Vagina (tissue), 2 donors: Measurements from ENCODE around the gene NTM.

ENCODE experiments used
- POLR2AphosphoS5 ChIP-seq, 2 donors: sonication (generic); formaldehyde crosslinking; IDR thresholded peaks; one replicate each; pipeline ENCODE4 v1.9.0; 2017; ENCODE audit warnings: antibody characterized with exemption in 2 of 2, mild to moderate bottlenecking in 2 of 2, low read depth in 1 of 2; ENCODE audit not compliant: insufficient read depth in 1 of 2
- TF ChIP-seq, protein P1 (sequence below), 3 experiments: fragments of 450-650 bp in 2 of 3; fragments of 200-600 bp in 1 of 3; sonication (generic) in 1 of 3; IDR thresholded peaks; one replicate each; pipeline ENCODE4 v1.5.1; 2017 to 2019; ENCODE audit warnings: antibody characterized with exemption in 3 of 3, mild to moderate bottlenecking in 2 of 3, moderate library complexity in 2 of 3

DNA sequence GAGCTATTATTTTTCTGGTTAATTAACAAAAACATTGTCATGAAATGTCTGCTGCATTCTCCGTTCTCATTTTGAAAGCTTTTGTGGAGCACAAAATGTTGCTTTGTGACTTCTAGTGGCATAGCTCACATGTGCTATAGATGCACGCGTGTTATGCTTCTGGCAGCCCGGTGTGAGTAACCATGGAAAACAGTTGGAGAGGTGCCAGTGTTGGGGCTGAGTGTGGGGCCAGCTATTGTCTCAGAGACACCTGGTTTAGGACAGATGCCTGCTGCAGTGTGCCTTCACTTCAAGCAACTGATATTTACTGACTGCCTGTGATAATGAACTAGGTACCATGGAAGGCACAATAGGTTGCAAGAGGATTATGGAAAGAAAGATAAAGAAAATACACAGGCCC lies 760.6 kb downstream of the NTM start:
- TF ChIP-seq, protein P1, sequence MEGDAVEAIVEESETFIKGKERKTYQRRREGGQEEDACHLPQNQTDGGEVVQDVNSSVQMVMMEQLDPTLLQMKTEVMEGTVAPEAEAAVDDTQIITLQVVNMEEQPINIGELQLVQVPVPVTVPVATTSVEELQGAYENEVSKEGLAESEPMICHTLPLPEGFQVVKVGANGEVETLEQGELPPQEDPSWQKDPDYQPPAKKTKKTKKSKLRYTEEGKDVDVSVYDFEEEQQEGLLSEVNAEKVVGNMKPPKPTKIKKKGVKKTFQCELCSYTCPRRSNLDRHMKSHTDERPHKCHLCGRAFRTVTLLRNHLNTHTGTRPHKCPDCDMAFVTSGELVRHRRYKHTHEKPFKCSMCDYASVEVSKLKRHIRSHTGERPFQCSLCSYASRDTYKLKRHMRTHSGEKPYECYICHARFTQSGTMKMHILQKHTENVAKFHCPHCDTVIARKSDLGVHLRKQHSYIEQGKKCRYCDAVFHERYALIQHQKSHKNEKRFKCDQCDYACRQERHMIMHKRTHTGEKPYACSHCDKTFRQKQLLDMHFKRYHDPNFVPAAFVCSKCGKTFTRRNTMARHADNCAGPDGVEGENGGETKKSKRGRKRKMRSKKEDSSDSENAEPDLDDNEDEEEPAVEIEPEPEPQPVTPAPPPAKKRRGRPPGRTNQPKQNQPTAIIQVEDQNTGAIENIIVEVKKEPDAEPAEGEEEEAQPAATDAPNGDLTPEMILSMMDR (IDR thresholded peaks at IDR 0.05): no peak
- TF ChIP-seq POLR2AphosphoS5 (IDR thresholded peaks at IDR 0.05; ENCODE audit: insufficient read depth in 1 of 2, low read depth in 1 of 2): no peak
